Dedifferentiated amniotic fluid mesenchymal stem cell (primary cell): Measurements from ENCODE around the gene ADO.

Source experiments
- DNase-seq: peaks from one replicate; pipeline ENCODE4 v3.0.0-alpha.2; 2016; ENCODE audit errors: extremely low spot score

The ADO gene

DNA sequence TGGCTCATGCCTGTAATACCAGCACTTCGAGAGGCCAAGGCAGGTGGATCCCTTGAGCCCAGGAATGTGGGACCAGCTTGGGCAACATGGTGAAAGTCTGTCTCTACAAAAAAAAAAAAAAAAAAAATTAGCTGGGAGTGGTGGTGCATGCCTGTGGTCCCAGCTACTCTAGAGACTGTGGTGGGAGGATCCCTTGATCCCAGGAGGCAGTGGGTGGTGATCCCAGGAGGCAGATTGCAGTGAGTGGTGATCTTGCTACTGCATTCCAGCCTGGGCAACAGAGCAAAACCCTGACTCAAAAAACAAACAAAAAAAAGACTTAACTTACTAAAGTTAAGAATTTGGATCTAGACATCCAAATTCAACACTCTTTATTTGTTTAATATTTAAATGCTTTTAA is 10.2 kb upstream of the ADO start:
- DNase-seq: peak; percentile 57

DNA sequence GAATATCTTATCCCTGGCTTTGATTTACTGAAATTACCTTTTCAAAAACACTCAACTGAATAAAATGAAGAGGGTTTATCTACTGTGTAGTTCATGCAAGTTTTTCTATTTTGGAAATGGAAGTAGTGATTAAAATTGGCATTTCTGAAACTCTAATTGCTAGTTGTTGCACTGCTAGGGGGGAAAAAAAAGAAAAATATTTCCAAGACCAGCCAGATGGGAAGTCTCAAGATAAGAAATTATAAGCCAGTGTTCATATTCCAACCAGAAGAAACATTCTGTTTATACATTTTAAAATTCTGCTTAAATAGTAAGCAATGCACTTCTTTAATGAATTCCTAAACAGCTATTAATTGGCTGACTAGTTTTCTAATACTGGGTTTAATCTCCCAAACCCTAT is 9.4 kb upstream of the ADO start:
- no peak for DNase-seq

GRCh38 chr10:62795762-62796161 is 8.8 kb upstream of the ADO start:
- DNase-seq: no peak

DNA sequence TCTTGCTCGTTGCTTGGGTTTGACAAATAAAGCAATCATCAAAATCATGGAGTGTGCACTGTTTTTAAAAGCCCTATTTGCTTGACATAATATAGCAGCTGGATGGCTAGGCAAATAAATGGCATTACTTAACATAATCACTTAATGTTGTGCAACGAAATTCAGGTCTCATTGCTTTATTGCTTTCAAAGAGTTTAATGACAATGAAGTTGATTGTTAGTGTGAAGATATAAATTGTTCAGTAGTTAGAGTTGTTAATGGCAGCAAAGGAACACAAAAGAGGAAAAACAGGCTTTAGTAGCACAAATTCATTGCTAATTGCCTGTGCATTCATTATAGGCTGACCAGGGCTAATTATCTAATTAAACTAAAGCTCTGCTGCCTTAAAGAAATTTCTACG is 7.6 kb upstream of the ADO start:
- no peak for DNase-seq

- no peak for DNase-seq
Measured at GRCh38 chr10:62801871-62802270, 2.6 kb upstream of the ADO start.

GRCh38 chr10:62803724-62804355 is 680 bp upstream of the ADO start:
- no peak for DNase-seq

DNA sequence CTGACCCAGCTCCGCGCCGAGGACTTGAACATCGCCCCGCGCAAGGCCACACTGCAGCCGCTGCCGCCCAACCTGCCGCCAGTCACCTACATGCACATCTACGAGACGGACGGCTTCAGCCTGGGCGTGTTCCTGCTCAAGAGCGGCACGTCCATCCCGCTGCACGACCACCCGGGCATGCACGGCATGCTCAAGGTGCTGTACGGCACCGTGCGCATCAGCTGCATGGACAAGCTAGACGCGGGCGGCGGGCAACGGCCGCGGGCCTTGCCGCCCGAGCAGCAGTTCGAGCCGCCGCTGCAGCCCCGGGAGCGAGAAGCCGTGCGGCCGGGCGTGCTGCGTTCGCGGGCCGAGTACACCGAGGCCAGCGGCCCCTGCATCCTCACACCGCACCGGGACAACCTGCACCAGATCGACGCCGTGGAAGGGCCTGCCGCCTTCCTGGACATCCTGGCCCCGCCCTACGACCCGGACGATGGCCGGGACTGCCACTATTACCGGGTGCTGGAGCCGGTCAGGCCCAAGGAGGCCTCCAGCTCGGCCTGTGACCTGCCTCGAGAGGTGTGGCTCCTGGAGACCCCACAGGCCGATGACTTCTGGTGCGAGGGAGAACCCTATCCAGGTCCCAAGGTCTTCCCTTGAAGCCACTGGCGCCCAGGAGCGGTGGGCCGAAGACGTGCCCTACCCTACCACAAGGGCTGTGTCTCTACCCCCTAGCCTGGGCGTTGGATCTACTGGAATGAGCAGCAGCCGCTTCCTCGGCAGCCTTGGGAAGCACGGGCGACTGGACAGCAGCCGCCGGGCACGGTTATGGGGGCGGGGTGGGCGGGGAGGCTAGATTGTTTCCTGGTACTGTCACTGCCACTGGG is 945 bp downstream of the ADO start:
- no peak for DNase-seq

- no peak for DNase-seq
Measured at GRCh38 chr10:62806251-62806650, 1.7 kb downstream of the ADO start.

GRCh38 chr10:62810156-62810902 is 5.8 kb downstream of the ADO start:
- no peak for DNase-seq

DNA sequence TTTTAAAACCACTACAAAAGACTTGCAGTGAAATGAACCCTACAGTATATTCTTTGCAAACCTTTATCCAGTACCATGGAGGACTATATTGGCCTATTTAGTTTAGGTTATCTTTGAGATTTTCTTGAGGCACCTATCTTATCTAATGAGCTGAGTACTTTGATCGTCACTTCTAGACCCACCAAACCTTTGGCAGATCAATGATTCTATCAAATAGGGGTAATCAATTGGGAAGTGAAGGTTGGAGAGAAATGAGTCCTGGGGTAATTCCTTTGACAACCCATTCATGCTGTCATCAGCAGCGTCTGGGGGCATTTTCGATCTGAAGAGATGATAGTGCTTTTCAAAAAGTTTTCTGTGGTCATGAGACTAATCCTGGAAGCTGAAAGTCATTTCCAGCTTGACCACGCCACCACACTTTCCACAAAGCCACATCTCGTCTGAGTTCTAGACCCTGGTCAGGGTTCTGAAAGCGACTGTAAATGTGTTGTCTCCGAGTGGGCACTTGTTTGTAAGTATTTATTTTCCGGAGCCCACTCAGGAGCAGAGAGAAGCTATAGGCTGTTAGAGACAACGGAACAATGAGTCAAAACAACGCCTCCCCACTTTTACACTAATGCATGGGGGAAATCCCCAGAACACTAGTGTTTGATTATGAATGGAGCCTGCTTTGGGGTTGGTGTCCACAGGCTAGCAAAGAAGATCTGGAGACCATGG is 6.8 kb downstream of the ADO start:
- no peak for DNase-seq

GRCh38 chr10:62812672-62813439 is 8.3 kb downstream of the ADO start:
- DNase-seq: no peak

- DNase-seq: no peak
Measured at GRCh38 chr10:62813453-62813852, 8.9 kb downstream of the ADO start.

DNA sequence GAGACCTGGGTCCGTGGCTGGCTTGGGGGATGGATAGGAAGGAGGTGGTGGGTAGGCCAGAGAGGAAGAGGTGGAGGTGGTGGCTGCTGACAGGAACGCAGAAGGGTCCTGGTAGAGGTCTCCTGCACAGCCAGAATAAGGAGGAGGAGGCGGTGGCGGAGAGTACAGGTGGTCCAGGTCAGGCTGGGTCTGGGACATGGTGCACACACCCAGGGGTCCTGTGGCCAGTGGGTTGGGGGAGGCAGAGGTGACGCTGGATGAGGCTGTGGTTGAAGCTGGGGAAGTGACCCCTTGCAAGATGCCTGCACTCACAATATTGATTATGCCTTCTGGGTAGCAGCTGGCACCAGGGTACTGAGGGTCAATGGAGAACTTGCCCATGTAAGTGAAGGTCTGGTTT is 9.5 kb downstream of the ADO start:
- DNase-seq: no peak

DNA sequence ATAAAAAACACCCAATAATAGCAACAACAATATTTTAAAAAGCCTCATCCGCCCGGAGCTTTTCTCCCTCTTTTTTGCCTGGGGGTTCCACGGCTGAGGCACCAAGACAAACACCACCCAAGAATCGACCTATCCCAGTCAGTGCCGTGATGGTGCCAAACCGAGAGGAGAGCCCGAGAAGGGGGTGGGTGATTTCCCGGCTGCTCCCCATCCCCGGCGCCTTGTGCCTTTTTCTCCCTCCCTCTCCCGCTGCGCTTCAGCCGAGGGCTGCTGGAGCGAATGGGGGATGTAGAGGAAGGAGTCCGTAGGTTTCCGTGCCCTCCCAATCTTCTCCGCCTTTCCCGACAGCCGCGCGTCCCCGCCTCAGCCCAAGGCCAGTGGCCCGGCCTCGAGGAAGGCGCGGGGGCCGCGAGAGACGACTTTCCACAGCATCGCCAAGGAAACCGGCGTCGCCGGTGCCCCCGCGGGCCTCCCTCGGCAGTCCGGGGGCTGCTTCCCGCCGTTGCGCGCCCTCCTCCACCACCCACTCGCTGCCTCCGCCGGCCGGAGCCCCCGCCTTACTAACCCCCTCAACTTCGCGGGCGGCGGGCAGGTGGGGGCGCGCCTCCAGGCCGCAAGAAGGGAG is 10.3 kb downstream of the ADO start:
- DNase-seq: no peak

GRCh38 chr10:62815381-62816075 is 11.0 kb downstream of the ADO start:
- no peak for DNase-seq

DNA sequence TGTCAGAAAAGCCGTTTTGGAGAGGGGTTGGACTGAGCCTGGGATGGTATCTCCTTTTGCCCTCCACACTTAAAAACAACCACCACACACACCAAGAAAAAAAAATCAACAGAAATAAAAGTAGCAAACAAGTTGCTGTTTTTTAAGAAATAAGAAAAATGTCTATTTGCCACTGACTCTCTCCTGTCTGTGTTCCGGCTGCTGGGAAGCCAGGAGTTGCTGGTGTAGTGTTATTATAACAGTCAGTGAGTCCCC is 11.5 kb downstream of the ADO start:
- DNase-seq: no peak

GRCh38 chr10:62816331-62817120 is 12.0 kb downstream of the ADO start, which contains the start of gene EGR2:
TSS of gene EGR2 (minus strand) at chr10:62816366. CDS start at chr10:62816029, 337 bp downstream.
- DNase-seq: peak; percentile 96

GRCh38 chr10:62817121-62817765 is 12.7 kb downstream of the ADO start:
- DNase-seq: no peak
